Adrenal gland (tissue), 12 donors: Measurements from ENCODE around the gene KIF2A. TPM values are rescaled to one million over a fixed set of nuclear protein-coding genes. Genes with fewer than 3 reads are reported as not detected.

ENCODE experiments used
- DNase-seq, 7 donors: peaks; one replicate each; pipeline ENCODE4 v3.0.0-alpha.2; 2019 to 2020
- H3K27ac ChIP-seq, 5 donors: fragments of 200-600 bp; sonication (generic) in 4 of 5; 1 replicate in 3 of 5; 2 replicates in 2 of 5; pipeline versions ENCODE4 v1.5.1 to v1.8.0; 2016 to 2020; ENCODE audit warnings: mild to moderate bottlenecking in 1 of 5
- H3K27me3 ChIP-seq: fragments of 200-600 bp; 2 replicates; pipeline ENCODE4 v1.8.0; 2021
- H3K36me3 ChIP-seq, 2 donors: fragments of 200-600 bp; replicated peaks in 1 of 2; 1 replicate in 1 of 2; 2 replicates in 1 of 2; pipeline versions ENCODE4 v1.5.1 to v1.8.0; 2018 to 2022
- H3K4me1 ChIP-seq, 2 donors: fragments of 200-600 bp; replicated peaks in 1 of 2; 1 replicate in 1 of 2; 2 replicates in 1 of 2; pipeline versions ENCODE4 v1.5.1 to v1.8.0; 2018 to 2021
- H3K4me3 ChIP-seq, 4 donors: fragments of 200-600 bp; sonication (generic) in 3 of 4; one replicate each; pipeline ENCODE4 v1.5.1; 2016 to 2018
- H3K9me3 ChIP-seq, 3 donors: fragments of 200-600 bp; sonication (generic) in 1 of 3; replicated peaks in 1 of 3; 1 replicate in 2 of 3; 2 replicates in 1 of 3; pipeline versions ENCODE4 v1.5.1 to v1.8.0; 2016 to 2021
- POLR2A ChIP-seq, 2 donors: fragments of 450-650 bp; IDR thresholded peaks; one replicate each; pipeline ENCODE4 v1.6.1; 2017; ENCODE audit warnings: antibody characterized with exemption in 2 of 2, mild to moderate bottlenecking in 2 of 2, moderate library complexity in 1 of 2
- WGBS, 4 donors: extraction: QIAGEN DNeasy Blood & Tissue Kit in 2 of 4; methylation state at CpG; one replicate each; pipeline versions ENCODE4 v1.1.5 to v1.1.7; 2013 to 2017; 5-methylcytosine and 5-hydroxymethylcytosine counted together
- intact Hi-C, 2 donors: fragments of 100-400 bp; cut with DNase I; formaldehyde crosslinking; loops; one replicate each; pipeline versions ENCODE4 v1.14.1 to v1.15.0; 2022 to 2023
- polyA plus RNA-seq, 3 donors: library from polyadenylated mRNA; stranded (reverse); fragments of 200-250 nt in 2 of 3; fragments of 350-450 nt in 1 of 3; fragmentation: Illumina TruSeq in 1 of 3; extraction: RNeasy Lipid Tissue Mini Kit (QIAGEN cat#74804) in 1 of 3; gene quantifications; one replicate each; pipeline ENCODE4 v1.2.3, GENCODE V29; 2013 to 2014
- total RNA-seq, 9 donors: library from RNA; depleted of rRNA in 4 of 9; stranded (reverse); fragments of >200 nt in 4 of 9; fragments of 120-200 nt in 1 of 9; fragmentation: NEBNext Ultra II Directional in 1 of 9; extraction: Animal tissue kit (Norgen Biotek cat#: 25700) in 1 of 9; gene quantifications; one replicate each; pipeline versions ENCODE4 v1.1.0 to v1.2.4, GENCODE V29; 2013 to 2023
- TF ChIP-seq, protein P1 (sequence below), 6 experiments: fragments of 450-650 bp in 4 of 6; fragments of 200-600 bp in 2 of 6; sonication (generic) in 1 of 6; IDR thresholded peaks; 1 replicate in 5 of 6; 2 replicates in 1 of 6; pipeline versions ENCODE4 v1.5.1 to v1.8.0; 2016 to 2021; ENCODE audit warnings: antibody characterized with exemption in 6 of 6, mild to moderate bottlenecking in 2 of 6, moderate library complexity in 1 of 6
- donor health status: healthy with polysubstance abuse.
- donor health status: Bipolar disorder and iron deficiency.
- donor health status: DM: yes; HTN: yes; CAD: no.
- donor health status: DM: no; HTN: no; CAD: no.
- donor health status: DM: no; HTN: no; CAD: no.
- donor health status: DM: yes; HTN: yes; CAD: no.

Gene KIF2A
- total and polyA plus RNA-seq, 12 donors: 2.1 to 50.2 (median 24.2) TPM

DNA sequence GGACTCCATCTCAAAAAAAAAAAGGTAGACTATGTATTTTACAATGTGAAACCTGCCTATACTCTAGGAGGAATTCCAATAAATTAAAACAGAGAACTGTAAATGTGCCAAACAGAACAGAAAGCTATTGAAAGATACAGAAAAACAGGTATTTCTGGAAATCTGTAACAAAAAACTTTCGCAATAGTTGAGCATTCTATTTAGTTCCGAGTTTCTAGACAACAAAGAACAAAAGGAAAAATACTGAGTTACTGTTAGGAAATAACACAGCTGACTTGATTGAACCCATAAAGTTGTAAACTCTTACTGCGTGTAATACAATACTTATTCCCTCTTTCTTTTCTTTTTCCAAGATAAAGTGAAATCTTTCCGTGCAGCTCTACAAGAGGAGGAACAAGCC lies 79.1 kb downstream of the KIF2A start:
- DNase-seq: no peak
- no peak for TF ChIP-seq POLR2A (IDR thresholded peaks at IDR 0.05)
- TF ChIP-seq, protein P1, sequence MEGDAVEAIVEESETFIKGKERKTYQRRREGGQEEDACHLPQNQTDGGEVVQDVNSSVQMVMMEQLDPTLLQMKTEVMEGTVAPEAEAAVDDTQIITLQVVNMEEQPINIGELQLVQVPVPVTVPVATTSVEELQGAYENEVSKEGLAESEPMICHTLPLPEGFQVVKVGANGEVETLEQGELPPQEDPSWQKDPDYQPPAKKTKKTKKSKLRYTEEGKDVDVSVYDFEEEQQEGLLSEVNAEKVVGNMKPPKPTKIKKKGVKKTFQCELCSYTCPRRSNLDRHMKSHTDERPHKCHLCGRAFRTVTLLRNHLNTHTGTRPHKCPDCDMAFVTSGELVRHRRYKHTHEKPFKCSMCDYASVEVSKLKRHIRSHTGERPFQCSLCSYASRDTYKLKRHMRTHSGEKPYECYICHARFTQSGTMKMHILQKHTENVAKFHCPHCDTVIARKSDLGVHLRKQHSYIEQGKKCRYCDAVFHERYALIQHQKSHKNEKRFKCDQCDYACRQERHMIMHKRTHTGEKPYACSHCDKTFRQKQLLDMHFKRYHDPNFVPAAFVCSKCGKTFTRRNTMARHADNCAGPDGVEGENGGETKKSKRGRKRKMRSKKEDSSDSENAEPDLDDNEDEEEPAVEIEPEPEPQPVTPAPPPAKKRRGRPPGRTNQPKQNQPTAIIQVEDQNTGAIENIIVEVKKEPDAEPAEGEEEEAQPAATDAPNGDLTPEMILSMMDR (IDR thresholded peaks at IDR 0.05): no peak
- peaks cover 0 to 59% of the 10 kb centered on the region in 2 donors for H3K36me3 ChIP-seq
- no peaks in the 10 kb centered on the region for H3K4me1 ChIP-seq
- H3K27ac ChIP-seq: no peak overlapping the region
- intact Hi-C loops: no loop called here
- H3K9me3 ChIP-seq: no peaks in the 10 kb centered on the region
- H3K27me3 ChIP-seq: no peaks in the 10 kb centered on the region
- no peak overlapping the region for H3K4me3 ChIP-seq
- WGBS, 4 donors: 89 to 95% (median 90%) methylated on average over 4 of the region's 4 CpGs

DNA sequence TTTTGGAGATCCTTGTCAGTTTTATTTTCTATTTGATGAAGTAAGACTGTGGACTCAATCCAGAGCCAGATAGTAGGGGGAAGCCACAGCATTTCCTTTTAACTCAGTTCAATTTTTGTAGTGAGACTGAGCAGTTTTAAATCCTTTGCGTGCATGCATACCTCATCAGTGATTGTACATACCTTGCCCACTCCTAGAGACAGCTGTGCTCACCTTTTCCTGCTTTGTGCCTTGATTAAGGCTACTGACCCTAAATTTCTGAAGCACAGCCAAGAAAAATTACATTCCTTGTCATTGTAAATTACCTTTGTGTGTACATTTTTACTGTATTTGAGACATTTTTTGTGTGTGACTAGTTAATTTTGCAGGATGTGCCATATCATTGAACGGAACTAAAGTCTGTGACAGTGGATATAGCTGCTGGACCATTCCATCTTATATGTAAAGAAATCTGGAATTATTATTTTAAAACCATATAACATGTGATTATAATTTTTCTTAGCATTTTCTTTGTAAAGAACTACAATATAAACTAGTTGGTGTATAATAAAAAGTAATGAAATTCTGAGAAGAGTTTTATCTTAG lies 79.9 kb downstream of the KIF2A start:
- WGBS, 4 donors: 93 to 100% (median 98%) methylated on average over 2 of the region's 2 CpGs
- Histone ChIP-seq H3K27me3 (no peaks in the 10 kb centered on the region), H3K36me3 (peaks cover 0 to 62% of the 10 kb centered on the region in 2 donors), H3K4me1 (no peaks in the 10 kb centered on the region), H3K27ac (no peak overlapping the region), H3K9me3 (no peaks in the 10 kb centered on the region), H3K4me3 (no peak overlapping the region)
- intact Hi-C loops: no loop called here
- TF ChIP-seq, protein P1 (IDR thresholded peaks at IDR 0.05): no peak
- TF ChIP-seq POLR2A (IDR thresholded peaks at IDR 0.05): no peak
- DNase-seq: no peak

DNA sequence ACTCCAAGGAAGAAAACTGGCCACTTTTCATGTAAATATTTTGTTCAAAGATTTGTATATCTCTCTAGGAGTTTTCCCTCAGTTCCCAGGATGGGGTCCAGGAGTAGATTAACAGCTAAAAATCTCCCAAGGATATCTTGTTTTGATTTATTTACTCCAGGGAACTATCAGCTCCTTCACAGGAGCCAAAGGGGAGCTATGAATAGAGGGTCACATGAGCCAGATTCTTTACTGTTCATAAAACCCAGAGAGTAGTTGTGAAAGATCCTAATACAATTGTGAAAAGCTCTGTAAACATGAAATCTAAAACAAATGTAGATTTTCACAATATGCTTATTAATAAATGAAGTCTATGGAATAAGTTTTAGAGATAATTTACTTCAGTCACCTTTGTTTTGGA lies 80.8 kb downstream of the KIF2A start:
- Histone ChIP-seq H3K36me3 (peaks cover 0 to 57% of the 10 kb centered on the region in 2 donors), H3K27me3 (no peaks in the 10 kb centered on the region), H3K4me3 (no peak overlapping the region), H3K4me1 (no peaks in the 10 kb centered on the region), H3K9me3 (no peaks in the 10 kb centered on the region), H3K27ac (no peak overlapping the region)
- intact Hi-C loops: no loop called here
- DNase-seq: no peak
- TF ChIP-seq POLR2A (IDR thresholded peaks at IDR 0.05): no peak
- TF ChIP-seq, protein P1 (IDR thresholded peaks at IDR 0.05): no peak

DNA sequence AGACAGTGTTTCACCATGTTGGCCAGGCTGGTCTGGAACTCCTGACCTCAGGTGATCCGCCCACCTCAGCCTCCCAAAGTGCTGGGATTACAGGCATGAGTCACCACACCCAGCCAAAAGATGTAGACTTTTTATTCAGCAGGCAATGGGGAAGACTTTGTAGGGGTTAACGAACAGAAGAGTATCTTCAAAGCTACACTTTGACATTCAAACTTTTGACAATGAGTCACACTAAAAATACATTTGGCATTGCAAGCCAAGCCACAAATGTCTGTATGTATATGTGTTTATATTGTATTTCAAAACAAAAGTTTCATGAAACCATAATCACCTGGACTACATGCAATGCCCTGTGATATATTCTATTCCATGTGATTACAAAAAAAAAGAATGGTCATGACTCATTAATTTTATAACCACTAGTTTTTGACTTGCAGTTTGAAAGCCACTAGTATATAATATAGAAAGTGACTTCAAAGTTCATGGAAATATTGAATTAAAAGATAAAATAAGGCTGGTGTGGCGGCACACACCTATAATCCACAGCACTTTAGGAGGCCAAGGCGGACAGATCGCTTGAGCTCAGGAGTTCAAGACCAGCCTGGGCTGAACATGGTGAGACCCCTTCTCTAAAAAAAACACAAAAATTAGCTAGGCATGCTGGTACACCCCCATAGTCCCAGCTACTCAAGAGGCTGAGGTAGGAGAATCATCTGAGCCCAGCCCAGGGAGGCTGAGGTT lies 89.4 kb downstream of the KIF2A start:
- TF ChIP-seq, protein P1 (IDR thresholded peaks at IDR 0.05): no peak
- no peak for TF ChIP-seq POLR2A (IDR thresholded peaks at IDR 0.05)
- Histone ChIP-seq H3K27me3 (no peaks in the 10 kb centered on the region), H3K4me1 (no peaks in the 10 kb centered on the region), H3K27ac (no peak overlapping the region), H3K4me3 (no peak overlapping the region), H3K9me3 (no peaks in the 10 kb centered on the region), H3K36me3 (peaks cover 0 to 54% of the 10 kb centered on the region in 2 donors)
- intact Hi-C loops: no loop called here
- no peak for DNase-seq
- WGBS, 4 donors: 87 to 94% (median 90%) methylated on average over 5 of the region's 5 CpGs
